ENCODE data around the gene TULP3. TPM values are rescaled to one million over a fixed set of nuclear protein-coding genes. Genes with fewer than 3 reads are reported as not detected.

Gene TULP3
- total RNA-seq, 1 donor from 2014 or later: 15.4 TPM

DNA sequence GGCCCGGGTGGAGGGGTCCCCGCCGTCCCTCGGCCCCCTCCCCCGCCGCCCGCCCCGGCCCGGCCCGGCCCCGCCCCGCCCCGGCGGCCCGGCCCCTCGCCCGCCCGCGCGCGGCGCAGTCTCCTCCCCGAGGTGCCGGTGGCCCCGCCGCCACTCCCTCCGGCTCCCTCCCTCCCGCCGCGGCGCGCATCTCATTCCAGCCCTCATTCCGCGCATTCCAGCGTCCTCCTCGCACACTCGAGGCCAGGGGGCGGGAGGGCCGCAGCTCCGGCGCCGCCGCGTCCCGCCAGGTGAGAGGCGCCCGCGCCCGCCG, 68.5 kb downstream of the TULP3 start, which contains the start of gene TEAD4:
Gene TEAD4 (plus strand): TSS at position 206 of the 313 bp plus-strand sequence.
- peaks cover 24% of the 10 kb centered on the region for H3K4me1 ChIP-seq
- DNase-seq (peak; percentile 84), ATAC-seq (peak; percentile 82 to 86)
- intact Hi-C loops (cut with DNase I): no loop called here
- H3K27me3 ChIP-seq (ENCODE audit: low read depth): peaks cover 3% of the 10 kb centered on the region
- H3K36me3 ChIP-seq: no peaks in the 10 kb centered on the region
- H3K4me3 ChIP-seq: peak within 1 kb of the TSS; percentile 57
- TF ChIP-seq, protein P1, sequence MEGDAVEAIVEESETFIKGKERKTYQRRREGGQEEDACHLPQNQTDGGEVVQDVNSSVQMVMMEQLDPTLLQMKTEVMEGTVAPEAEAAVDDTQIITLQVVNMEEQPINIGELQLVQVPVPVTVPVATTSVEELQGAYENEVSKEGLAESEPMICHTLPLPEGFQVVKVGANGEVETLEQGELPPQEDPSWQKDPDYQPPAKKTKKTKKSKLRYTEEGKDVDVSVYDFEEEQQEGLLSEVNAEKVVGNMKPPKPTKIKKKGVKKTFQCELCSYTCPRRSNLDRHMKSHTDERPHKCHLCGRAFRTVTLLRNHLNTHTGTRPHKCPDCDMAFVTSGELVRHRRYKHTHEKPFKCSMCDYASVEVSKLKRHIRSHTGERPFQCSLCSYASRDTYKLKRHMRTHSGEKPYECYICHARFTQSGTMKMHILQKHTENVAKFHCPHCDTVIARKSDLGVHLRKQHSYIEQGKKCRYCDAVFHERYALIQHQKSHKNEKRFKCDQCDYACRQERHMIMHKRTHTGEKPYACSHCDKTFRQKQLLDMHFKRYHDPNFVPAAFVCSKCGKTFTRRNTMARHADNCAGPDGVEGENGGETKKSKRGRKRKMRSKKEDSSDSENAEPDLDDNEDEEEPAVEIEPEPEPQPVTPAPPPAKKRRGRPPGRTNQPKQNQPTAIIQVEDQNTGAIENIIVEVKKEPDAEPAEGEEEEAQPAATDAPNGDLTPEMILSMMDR (IDR thresholded peaks at IDR 0.05): no peak
- peak within 1 kb of the TSS; percentile 84 for H3K27ac ChIP-seq
- H3K9me3 ChIP-seq: no peaks in the 10 kb centered on the region

DNA sequence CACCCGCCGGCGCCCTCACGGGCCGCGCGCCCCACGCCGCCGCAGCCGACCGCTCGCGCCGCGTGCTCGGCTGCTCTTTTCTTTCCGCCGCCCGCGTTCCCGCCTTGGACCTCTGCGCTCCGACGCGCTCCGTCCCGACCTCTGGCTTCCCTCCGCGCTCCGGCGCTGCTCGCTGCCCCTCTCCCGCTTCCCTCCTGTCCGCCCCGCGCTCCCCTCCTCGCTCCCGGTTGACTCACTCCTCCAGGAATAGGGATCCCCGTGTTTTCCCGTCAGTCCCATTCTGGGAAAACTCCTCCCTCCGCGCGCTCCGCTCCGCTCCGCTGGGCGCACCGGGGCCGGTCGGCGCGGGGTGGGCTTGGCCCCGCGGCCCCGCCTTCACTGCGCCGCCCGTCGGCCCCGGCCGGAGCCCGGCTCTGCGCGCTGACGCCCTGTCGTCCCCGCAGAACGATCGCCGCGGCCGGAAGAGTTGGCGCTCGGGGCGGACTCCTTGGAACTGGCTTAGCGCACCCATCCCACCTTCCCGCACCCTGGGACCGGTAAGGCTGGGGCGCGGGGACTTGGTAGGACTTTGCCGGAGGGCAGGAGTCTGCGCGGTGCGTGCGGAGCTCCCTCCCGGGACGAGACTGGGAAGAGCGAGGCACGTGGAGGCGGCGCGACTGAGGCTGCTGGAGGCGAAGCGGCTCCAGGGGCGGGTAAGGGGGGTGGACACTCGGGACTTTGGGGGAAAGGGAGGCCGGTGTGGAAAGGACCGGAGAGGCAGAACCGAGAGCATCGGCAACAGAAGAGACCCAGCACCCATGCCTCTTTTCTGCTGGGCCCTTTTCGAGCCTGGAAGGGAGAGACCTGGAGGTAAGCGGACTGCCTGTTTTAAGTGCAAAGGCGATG, 69.1 kb downstream of the TULP3 start:
- Histone ChIP-seq H3K9me3 (no peaks in the 10 kb centered on the region), H3K27me3 (ENCODE audit: low read depth) (peaks cover 3% of the 10 kb centered on the region), H3K27ac (peak overlapping the region; percentile 84), H3K4me1 (peaks cover 24% of the 10 kb centered on the region), H3K36me3 (no peaks in the 10 kb centered on the region), H3K4me3 (peak overlapping the region; percentile 57)
- TF ChIP-seq, protein P1 (IDR thresholded peaks at IDR 0.05): no peak
- ATAC-seq: peak; percentile 66 to 74
- intact Hi-C loops (cut with DNase I): no loop called here
- DNase-seq: peak; percentile 61

DNA sequence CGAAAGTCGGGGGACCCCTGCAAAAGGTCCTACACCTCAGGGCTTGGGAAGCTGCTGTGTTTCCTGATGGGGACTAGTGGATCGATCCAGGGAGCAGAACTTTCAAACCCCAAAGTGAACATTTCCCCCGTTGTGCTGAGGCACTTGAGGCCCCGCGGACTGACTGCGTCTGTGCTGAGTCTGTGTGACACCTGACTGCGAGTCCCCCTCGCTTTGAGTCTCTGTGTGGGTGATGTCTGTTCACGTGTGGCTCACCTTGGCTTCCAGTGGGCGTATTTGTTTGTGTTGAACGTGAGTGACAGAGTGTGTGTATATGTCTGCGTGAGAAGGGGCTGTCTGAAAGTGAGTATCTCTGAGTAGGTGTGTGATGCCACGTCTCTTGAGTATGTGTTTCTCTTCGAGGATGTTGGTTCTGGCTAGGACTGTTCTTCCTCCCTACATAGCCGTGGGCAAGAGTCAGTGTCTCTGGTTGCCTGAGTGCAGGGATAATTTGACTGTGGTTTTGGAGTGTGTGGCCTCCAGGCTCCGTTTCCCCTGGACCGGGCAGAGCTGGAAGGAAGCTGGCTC, 69.8 kb downstream of the TULP3 start:
- peak overlapping the region; percentile 84 for H3K27ac ChIP-seq
- peaks cover 24% of the 10 kb centered on the region for H3K4me1 ChIP-seq
- DNase-seq (no peak), ATAC-seq (peak in 1 of 2 donors; percentile 16)
- intact Hi-C loops (cut with DNase I): no loop called here
- H3K36me3 ChIP-seq: no peaks in the 10 kb centered on the region
- TF ChIP-seq, protein P1 (IDR thresholded peaks at IDR 0.05): no peak
- H3K4me3 ChIP-seq: peak overlapping the region; percentile 57
- H3K27me3 ChIP-seq (ENCODE audit: low read depth): peaks cover 3% of the 10 kb centered on the region
- no peaks in the 10 kb centered on the region for H3K9me3 ChIP-seq

DNA sequence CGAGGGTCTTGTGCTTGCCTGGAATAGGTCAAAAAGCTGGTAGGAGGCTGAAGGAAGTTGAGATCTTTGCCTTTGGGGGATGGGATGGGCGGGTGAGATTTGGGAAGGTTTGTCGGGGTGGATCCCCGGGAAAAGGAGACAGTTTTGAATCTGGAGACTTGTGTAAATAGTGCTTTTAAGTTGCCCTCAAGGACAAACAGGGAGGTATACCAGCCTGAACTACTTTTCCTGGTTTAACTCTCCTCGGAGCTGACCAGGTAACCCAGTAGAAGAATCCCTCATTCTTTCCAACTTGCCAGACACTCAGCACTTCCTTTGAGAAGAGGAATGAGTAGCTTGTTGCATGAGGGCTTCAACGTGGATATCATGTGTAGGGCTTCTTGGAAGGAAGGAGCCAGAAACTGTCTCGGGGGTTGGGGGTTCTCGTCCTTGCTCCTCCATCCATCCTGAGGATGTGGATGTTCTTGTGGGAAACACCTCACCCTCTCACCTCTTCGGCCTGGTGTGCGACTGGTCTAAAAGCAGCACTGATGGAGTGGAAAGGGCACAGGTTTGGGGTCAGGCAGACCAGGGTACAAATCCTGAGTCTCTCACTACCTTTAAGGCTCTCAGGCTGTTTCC, 70.4 kb downstream of the TULP3 start:
- TF ChIP-seq, protein P1 (IDR thresholded peaks at IDR 0.05): no peak
- no peaks in the 10 kb centered on the region for H3K36me3 ChIP-seq
- H3K9me3 ChIP-seq: no peaks in the 10 kb centered on the region
- DNase-seq: no peak
- H3K27me3 ChIP-seq (ENCODE audit: low read depth): peaks cover 3% of the 10 kb centered on the region
- peaks cover 24% of the 10 kb centered on the region for H3K4me1 ChIP-seq
- peak overlapping the region; percentile 84 for H3K27ac ChIP-seq
- no peak for ATAC-seq
- intact Hi-C loops (cut with DNase I): no loop called here
- peak overlapping the region; percentile 57 for H3K4me3 ChIP-seq

DNA sequence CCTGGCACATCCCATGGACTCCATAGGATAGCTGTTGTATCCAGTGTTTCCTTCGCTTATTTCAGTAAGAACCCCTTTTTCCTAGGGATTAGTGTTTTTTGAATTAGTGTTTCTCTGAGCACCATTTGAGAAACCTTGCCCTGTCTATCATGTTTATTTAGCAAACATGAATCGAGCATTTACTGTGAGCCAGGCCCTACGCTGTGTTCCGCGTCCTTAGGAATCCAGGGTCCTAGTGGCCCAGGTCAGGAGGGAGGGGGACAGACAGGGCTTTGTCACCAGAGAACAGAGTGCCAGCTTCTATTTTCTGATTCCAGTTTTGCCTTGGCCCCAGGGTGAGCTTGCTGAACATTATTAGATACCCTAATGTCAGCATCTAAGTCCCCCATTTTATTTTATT, 71.0 kb downstream of the TULP3 start:
- ATAC-seq: no peak
- TF ChIP-seq, protein P1 (IDR thresholded peaks at IDR 0.05): no peak
- H3K4me3 ChIP-seq: peak overlapping the region; percentile 57
- intact Hi-C loops (cut with DNase I): no loop called here
- no peak for DNase-seq
- H3K27me3 ChIP-seq (ENCODE audit: low read depth): peaks cover 3% of the 10 kb centered on the region
- H3K36me3 ChIP-seq: no peaks in the 10 kb centered on the region
- peaks cover 24% of the 10 kb centered on the region for H3K4me1 ChIP-seq
- no peak overlapping the region for H3K27ac ChIP-seq
- H3K9me3 ChIP-seq: no peaks in the 10 kb centered on the region

Data from lower lobe of right lung (tissue), 2 donors.